Inflammatory macrophage treated with lipopolysaccharide for 4 hours (primary cell): ENCODE data around the gene CPN1.

Source experiments
- DNase-seq: peaks from one replicate; pipeline ENCODE4 v3.0.0-alpha.2; 2020

The CPN1 gene

GRCh38 chr10:99995269-99995668 lies 86.4 kb downstream of the CPN1 start:
- no peak for DNase-seq

GRCh38 chr10:99994801-99995200 lies 86.9 kb downstream of the CPN1 start:
- DNase-seq: no peak

GRCh38 chr10:99993701-99994689 lies 87.7 kb downstream of the CPN1 start:
- DNase-seq: peak; percentile 92
